ENCODE measurements around the gene KLHDC7A.

KLHDC7A gene

DNA sequence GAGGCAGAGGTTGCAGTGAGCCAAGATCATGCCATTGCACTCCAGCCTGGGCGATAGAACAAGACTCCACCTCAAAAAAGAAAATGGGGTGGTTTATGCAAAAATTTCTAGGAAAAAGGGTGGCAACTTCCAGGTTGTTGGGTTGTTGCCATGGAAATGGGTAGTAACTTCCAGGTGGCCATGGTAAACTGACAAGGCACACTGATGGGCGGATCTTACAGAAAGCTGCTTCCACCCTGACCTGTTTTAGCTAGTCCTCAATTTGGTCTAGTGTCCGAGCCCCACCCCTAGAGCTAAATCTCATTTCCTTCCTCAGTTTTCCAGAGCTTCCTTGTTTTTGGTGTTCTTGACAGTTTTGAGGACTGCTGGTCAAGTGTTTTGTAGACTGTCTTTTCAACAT is 13.6 kb downstream of the KLHDC7A start:
- H3K4me1 ChIP-seq: no peaks in the 10 kb centered on the region
- H3K27me3 ChIP-seq (ENCODE audit: control insufficient read depth, insufficient read depth, low read length): no peaks in the 10 kb centered on the region
- H2AFZ ChIP-seq: no peak overlapping the region
- H3K36me3 ChIP-seq (ENCODE audit: control insufficient read depth, insufficient read depth, low read length): no peaks in the 10 kb centered on the region
- no peaks in the 10 kb centered on the region for H3K9me3 ChIP-seq (ENCODE audit: control insufficient read depth, low read length)
- no peak overlapping the region for H3K27ac ChIP-seq
- TF ChIP-seq, protein P1, sequence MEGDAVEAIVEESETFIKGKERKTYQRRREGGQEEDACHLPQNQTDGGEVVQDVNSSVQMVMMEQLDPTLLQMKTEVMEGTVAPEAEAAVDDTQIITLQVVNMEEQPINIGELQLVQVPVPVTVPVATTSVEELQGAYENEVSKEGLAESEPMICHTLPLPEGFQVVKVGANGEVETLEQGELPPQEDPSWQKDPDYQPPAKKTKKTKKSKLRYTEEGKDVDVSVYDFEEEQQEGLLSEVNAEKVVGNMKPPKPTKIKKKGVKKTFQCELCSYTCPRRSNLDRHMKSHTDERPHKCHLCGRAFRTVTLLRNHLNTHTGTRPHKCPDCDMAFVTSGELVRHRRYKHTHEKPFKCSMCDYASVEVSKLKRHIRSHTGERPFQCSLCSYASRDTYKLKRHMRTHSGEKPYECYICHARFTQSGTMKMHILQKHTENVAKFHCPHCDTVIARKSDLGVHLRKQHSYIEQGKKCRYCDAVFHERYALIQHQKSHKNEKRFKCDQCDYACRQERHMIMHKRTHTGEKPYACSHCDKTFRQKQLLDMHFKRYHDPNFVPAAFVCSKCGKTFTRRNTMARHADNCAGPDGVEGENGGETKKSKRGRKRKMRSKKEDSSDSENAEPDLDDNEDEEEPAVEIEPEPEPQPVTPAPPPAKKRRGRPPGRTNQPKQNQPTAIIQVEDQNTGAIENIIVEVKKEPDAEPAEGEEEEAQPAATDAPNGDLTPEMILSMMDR (IDR thresholded peaks at IDR 0.05): no peak
- no peak overlapping the region for H3K4me3 ChIP-seq (ENCODE audit: low read depth, low read length)
- no peak overlapping the region for H3K4me2 ChIP-seq (ENCODE audit: low read length)
- no peak overlapping the region for H3K9ac ChIP-seq
- no peaks in the 10 kb centered on the region for H3K79me2 ChIP-seq

GRCh38 chr1:18495635-18496034 is 14.9 kb downstream of the KLHDC7A start:
- TF ChIP-seq, protein P1 (IDR thresholded peaks at IDR 0.05): no peak
- Histone ChIP-seq H3K9ac (no peak overlapping the region), H3K4me3 (ENCODE audit: low read depth, low read length) (no peak overlapping the region)

GRCh38 chr1:18496056-18496455 is 15.3 kb downstream of the KLHDC7A start:
- no peak overlapping the region for H3K27ac ChIP-seq
- TF ChIP-seq, protein P1 (IDR thresholded peaks at IDR 0.05): no peak
- no peak overlapping the region for H3K4me2 ChIP-seq (ENCODE audit: low read length)

More at GRCh38 chr1:18495635-18496034, 14.9 kb downstream of the KLHDC7A start:
- no peaks in the 10 kb centered on the region for H3K9me3 ChIP-seq (ENCODE audit: control insufficient read depth, low read length)
- H3K79me2 ChIP-seq: no peaks in the 10 kb centered on the region
- no peaks in the 10 kb centered on the region for H3K27me3 ChIP-seq (ENCODE audit: control insufficient read depth, insufficient read depth, low read length)
- no peak overlapping the region for H3K4me2 ChIP-seq (ENCODE audit: low read length)
- no peaks in the 10 kb centered on the region for H3K4me1 ChIP-seq
- H3K36me3 ChIP-seq (ENCODE audit: control insufficient read depth, insufficient read depth, low read length): no peaks in the 10 kb centered on the region
- no peak overlapping the region for H3K27ac ChIP-seq
- H2AFZ ChIP-seq: no peak overlapping the region

GRCh38 chr1:18496497-18497235 is 15.9 kb downstream of the KLHDC7A start:
- TF ChIP-seq, protein P1 (IDR thresholded peaks at IDR 0.05): no peak
- Histone ChIP-seq H3K4me1 (no peaks in the 10 kb centered on the region), H3K9me3 (ENCODE audit: control insufficient read depth, low read length) (no peaks in the 10 kb centered on the region)

More at GRCh38 chr1:18496056-18496455, 15.3 kb downstream of the KLHDC7A start:
- Histone ChIP-seq H3K9ac (no peak overlapping the region), H3K4me3 (ENCODE audit: low read depth, low read length) (no peak overlapping the region), H3K79me2 (no peaks in the 10 kb centered on the region), H3K9me3 (ENCODE audit: control insufficient read depth, low read length) (no peaks in the 10 kb centered on the region), H2AFZ (no peak overlapping the region), H3K4me1 (no peaks in the 10 kb centered on the region), H3K27me3 (ENCODE audit: control insufficient read depth, insufficient read depth, low read length) (no peaks in the 10 kb centered on the region), H3K36me3 (ENCODE audit: control insufficient read depth, insufficient read depth, low read length) (no peaks in the 10 kb centered on the region)

GRCh38 chr1:18501833-18502232 is 21.1 kb downstream of the KLHDC7A start:
- H3K4me3 ChIP-seq (ENCODE audit: low read depth, low read length): no peak overlapping the region
- H3K9ac ChIP-seq: no peak overlapping the region
- H3K79me2 ChIP-seq: no peaks in the 10 kb centered on the region
- no peaks in the 10 kb centered on the region for H3K4me1 ChIP-seq
- H3K9me3 ChIP-seq (ENCODE audit: control insufficient read depth, low read length): no peaks in the 10 kb centered on the region
- no peak overlapping the region for H3K27ac ChIP-seq
- no peaks in the 10 kb centered on the region for H3K27me3 ChIP-seq (ENCODE audit: control insufficient read depth, insufficient read depth, low read length)
- H3K36me3 ChIP-seq (ENCODE audit: control insufficient read depth, insufficient read depth, low read length): no peaks in the 10 kb centered on the region
- H2AFZ ChIP-seq: no peak overlapping the region
- H3K4me2 ChIP-seq (ENCODE audit: low read length): no peak overlapping the region
- TF ChIP-seq, protein P1 (IDR thresholded peaks at IDR 0.05): no peak

More at GRCh38 chr1:18496497-18497235, 15.9 kb downstream of the KLHDC7A start:
- Histone ChIP-seq H3K36me3 (ENCODE audit: control insufficient read depth, insufficient read depth, low read length) (no peaks in the 10 kb centered on the region), H3K4me3 (ENCODE audit: low read depth, low read length) (no peak overlapping the region), H3K27me3 (ENCODE audit: control insufficient read depth, insufficient read depth, low read length) (no peaks in the 10 kb centered on the region), H3K27ac (no peak overlapping the region), H3K4me2 (ENCODE audit: low read length) (no peak overlapping the region), H3K9ac (no peak overlapping the region), H3K79me2 (no peaks in the 10 kb centered on the region), H2AFZ (no peak overlapping the region)
